ENCODE results near the gene ZNF710.

ZNF710 gene

DNA sequence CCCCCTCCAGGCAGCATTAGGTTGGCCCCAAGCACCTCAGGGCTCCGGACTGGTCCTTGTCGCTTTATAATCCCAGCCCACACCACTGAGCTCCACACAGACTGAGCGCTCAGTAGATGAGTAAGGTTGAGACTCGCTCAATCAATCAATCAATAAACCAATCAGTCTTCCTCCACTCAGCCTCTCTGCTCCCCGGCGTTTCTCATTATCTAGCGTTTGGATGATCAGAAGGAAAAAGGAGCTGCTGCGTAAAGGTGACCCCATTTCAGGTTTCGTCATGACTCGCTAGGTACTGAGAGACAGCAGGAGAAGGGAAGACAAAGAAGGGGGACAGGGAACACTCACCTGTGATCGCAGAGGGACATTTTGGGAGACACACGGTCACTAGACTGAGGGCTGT is 41.2 kb downstream of the ZNF710 start:
- DNase-seq: no peak

- no peak for DNase-seq
These were observed 41.8 kb downstream of the ZNF710 start for GRCh38 chr15:90042766-90043529.

- no peak for DNase-seq
These were observed 42.4 kb downstream of the ZNF710 start for GRCh38 chr15:90043530-90044010.

DNA sequence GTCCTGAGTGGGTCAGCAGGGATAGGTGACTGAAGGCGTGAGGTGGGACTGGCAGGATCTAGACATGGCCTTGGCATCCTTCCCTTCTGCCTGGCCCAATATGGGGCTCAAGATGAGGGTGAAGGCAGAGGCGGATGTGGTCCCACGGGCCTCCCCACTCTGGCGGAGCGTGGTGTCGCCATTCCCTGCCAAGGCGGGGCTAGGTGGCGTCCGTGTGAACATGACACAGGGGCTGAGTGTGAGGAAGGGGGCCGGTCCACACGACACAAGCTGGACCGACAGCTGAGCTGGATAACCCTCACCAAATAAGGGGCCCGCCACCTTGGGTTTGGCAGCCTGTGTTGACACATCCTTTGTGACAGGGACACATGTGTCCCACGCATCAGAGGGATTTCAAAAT is 43.1 kb downstream of the ZNF710 start:
- no peak for DNase-seq

DNA sequence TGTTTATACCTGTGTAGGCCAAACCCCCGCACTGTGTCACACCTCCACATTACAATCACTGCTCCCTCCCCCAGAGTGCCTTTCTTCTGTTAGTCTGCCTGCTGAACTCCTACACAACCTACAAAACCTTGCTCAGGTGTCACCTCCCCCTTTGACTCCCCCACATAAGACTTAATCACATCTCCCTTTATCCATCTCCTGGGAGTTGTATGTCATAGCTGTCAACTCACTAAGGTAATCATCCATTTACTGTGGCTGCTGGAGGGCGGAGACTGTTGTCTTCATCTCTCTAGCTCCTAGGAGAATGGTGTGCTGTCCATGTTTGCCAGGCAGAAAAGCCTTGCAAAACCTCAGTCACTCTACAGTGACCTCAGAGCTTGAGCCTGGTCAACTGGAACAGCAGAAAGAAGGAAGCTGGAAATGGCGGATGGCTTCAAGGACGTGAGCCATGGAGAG is 43.8 kb downstream of the ZNF710 start:
- DNase-seq: no peak

DNA sequence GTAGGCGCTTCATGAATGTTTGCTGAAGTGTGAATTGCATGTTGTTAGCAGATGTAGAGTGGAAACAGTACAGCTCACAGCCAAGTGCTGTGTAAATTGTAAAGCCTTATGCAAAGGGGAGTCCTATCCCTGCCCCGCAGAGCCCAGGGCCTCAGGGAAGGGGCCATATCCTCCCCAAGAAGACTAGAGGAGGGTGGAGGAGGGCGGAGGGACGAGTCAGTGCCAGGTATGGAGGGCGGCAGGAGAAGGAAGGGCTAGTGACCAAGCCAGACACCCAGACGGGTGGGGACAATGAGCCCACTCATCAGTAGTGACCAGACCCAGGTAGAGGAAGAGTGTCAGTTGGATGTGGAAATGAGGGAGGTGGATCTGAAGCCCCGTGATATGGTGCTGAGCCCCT is 45.2 kb downstream of the ZNF710 start:
- no peak for DNase-seq

GRCh38 chr15:90046911-90047392 is 45.8 kb downstream of the ZNF710 start:
- DNase-seq: no peak

DNA sequence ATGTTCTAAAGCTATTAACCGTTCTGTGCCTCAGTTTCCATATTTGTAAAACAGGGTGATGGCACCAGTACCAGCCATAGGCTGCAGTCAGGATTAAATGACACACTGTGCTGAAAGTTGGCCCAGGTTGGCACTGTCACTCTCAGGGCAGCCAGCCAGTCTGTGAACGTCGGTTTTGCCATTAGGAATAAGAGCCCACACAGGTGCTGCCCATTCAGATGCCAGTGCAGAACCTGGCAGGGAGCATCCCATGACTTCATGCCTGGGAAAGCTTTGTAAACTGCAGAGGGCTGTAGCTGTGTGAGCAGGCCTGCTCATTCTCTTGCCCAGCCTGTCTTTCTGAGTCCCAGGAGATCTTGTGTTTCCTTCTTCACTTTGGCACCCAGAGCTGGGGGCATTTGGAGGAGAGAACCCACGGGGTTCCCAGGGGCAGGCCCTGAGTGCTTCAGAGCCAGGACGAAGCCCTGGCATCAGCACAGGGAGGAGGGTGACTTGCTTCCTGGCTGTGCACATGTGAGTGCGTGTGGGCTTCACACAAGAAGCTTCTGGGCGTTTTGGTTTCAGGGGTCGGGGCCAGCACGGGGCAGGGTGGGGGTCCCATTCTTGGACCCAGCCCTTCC is 46.9 kb downstream of the ZNF710 start:
- no peak for DNase-seq

GRCh38 chr15:90049030-90049429 is 47.9 kb downstream of the ZNF710 start:
- DNase-seq: no peak

DNA sequence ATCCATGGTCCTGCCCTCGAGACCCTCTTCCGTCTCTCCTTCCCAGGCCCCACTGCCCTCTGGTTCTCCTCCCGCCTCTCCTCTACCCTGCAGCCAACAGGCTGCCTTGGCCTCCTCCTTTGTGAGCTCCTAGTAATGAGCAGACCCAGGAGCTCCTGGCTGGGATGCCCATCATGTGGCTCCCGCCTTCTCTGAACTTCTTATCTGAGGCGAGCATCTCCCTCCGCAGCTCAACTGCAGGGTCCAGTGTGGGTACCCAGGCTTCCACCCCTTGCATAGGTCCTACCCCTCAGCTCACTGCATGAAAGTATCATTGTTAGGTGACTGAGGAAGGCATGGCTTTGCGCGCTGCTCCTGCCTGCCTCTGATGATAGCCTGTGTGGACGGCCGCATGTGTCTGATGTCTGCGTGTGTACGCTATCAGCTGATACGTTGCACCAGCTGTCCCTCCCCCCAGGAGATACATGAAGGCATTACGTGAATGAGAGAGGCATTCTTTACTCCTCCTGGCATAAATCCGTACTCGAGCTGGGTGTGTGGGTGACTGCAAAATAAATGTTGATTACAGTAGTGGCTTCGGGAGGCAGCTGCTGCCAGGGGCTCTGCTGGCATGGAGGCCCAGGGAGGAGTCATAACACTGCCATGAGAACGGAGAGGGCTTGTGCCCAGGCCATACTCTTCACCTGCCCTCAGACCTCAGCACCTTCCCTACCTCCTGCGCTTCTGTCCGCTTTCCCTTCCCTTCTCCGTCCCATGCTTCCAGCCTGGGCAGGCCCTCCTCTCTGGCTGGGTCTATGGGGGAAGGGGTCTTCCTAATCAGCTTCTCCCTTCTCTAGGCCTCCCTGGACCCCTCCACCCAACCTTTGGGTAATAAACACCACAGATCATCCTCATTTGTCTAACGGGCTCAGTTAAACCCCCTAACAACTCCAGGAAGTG is 48.8 kb downstream of the ZNF710 start:
- DNase-seq: no peak

DNA sequence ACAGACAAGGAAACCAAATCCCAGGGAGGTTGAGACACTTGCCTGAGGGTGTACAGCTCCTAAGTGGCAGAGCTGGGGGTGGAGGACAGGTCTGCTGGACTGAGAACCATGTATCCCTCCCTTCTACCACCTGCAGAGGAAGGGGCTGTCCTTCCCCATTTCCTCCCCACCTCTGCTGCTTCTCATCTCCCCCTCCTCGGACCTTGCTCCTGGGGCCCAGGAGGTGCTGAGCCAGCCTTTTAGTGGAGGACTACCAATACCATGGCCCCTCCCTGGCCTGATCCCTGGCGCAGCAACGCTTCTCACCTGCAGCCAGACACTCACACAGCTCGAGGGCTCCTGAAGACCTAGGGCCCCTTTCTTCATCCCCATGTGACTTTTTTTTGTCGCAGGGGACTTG is 50.8 kb downstream of the ZNF710 start:
- no peak for DNase-seq

GRCh38 chr15:90053685-90054466 is 52.8 kb downstream of the ZNF710 start:
- no peak for DNase-seq

DNA sequence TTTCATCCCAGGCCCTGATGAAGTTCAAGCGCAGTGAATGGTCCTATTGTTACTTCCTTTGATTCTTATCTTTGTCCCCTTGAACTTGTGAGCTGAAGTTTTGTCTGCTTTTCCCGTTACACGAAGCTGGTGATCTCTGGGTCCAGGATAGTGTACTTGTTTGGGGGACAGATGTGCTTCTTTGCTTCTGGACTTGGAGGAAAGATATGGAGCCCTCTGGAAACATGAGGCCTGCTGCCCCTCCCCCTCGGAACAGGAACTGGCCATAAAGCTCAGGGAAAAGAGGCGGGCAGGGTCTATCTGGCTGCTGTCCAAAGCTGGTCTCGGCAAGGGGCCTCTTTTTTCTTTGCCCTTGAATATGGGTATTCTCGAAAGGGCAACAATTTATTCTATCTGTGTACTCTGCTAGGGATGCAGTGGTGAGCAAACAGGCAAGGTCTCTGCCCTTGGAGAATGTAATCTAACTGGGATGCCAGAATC is 53.5 kb downstream of the ZNF710 start:
- DNase-seq: no peak

DNA sequence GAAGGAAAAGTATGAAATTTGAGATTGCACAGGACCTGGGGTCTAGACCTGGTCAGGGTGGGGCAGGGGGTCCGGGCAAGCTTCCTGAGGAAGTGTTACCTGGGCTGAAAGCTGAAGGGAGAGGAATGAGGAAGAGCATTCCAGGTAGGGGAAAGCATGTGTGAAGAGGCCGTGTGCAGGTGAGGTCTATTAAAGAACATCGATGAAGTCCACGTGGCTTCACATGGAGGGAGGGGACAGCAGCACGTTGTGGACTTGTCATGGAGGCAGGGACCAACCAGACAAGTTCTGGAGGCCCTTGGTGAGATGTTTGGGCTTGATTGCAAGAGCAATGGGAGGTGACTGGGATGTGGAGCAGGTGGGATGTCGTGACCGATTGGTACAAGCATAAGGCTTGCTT is 54.1 kb downstream of the ZNF710 start:
- DNase-seq: no peak

GRCh38 chr15:90056529-90056928 is 55.4 kb downstream of the ZNF710 start:
- no peak for DNase-seq

DNA sequence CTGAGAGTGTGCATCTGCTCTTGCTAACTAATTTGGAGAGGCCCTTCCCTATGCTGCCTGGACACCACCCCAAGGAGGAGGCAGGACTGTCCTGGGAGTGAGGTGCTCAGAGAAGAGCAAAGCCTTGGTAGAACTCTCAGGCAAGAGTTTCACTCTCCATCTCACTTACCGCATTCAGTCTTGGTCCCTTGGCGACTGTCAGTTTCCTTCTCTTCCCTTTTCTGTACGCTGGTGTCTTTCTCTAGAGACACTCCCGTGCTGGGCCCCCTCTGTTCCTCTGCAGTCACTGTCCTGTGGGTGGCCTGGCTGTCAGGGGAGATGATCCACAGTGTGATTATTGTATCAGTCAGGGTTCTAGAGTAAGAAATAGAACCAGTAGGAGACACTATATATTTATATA is 57.2 kb downstream of the ZNF710 start:
- DNase-seq: no peak

DNA sequence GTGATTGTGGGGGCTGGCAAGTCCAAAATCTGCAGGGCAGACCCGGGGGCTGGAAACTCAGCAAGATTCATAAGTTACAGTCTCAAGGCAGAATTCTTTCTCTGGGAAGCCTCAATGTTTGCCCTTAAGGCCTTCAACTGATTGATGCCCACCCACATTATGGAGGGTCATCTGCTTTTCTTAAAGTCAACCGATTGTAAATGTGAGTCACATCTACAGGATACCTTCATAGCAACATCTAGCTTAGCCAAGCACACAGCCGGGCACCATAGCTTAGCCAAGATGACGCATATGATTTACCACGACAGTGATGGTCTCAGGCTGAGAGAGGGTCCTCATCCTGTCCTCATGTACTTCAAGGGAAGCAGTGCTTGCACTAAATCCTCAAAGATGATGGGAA is 57.7 kb downstream of the ZNF710 start:
- no peak for DNase-seq

DNA sequence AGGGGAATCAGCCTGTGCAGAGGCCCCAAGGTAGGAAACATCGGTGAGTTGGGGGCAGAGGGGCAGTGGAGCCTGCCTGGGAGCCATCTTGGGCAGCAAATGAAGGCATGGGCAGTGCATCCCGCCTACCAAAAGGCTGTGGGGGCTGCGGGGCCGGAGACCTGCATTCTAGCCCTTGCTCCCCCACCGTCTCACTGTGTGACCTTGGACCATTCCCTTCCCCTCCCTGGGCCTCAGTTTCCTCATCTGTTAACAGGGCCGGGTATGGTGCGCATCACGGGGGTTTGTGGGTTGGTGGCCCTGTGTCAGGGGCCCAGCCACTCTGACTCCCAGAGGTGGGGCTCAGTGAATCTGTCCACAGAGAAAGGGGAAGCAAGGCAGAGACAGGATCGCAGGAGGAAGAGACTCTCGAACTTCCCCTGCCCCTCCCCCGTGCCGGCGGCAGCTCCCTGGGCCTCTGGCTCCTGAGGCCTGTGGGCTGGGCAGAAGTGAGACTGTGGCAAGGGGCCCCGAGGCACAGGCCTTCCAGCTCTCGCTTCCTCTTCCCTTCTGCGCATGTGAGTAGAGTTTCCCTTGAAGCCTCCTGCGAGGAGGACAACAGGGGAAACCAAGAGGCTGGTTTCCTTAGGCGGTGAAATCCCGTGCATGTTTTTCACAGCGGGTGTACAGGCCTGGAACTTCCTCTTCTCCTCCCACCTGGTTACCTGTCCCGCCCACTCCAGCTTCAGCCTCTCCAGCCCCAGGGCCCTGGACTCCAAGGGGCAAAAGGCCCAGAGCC is 58.3 kb downstream of the ZNF710 start:
- no peak for DNase-seq

DNA sequence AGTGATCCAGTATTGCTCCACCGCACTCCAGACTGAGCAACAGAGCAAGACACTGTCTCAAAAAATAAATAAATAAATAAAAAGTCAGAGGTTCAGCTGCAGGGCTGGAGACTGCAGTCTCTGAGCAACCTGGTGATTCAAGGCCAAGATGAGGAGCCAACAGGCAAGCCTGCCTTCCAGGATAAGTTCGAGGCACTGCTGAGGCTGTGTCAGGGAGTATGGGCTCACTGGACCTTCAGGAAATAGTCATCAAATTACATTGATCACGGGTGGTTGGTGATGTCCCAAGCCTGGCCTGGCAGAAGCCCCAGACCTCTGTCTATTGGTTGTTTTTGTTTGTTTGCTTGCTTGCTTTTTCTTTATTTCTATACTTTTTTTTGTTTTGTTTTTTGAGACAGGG is 59.7 kb downstream of the ZNF710 start:
- DNase-seq: no peak

DNA sequence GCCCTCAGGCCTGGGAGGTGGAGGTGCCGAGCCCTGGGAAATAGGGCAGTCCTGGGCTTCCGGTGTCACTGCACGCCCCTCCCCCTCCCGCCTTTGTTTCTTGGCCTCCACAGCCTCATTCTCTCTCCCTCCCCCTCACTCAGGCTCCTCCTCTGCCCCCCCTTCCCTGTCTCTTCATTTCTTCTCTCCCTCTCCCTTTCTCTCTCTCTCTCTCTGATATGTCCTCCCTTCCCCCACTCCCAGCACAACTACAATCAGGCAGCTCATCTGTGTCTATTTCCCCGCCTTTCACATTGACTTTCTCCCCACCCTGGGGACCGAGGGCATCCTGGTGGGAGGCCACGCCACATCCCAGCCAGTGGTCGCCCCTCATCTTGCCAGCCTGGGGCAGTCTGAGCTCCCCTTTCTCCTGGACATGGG is 60.9 kb downstream of the ZNF710 start:
- DNase-seq: no peak

DNA sequence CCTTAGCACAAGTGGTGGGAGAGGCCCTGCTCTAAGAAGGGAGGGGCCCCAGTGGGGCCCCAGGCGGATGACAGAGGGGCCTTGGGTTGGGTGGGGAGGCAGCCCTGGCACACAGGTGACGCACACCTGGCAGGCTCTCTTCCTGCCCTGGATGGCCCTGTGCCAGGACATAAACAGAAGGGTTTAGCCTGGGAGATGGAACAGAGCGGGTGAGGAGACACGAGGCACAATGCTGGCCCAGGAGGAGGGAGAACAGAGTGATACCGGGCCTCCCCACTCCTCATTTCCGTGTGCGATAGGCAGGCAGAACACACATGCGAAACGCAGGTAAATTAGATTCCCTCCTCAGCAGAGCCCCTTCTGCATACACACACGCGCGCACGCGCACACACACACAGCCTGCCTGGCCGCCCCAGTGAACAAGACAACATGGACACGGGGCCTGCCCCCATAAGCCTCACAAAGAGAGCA is 61.4 kb downstream of the ZNF710 start:
- no peak for DNase-seq

Measured in NCI-H1930 (cell line).